Measurements from ENCODE around the gene SSH2. TPM values are rescaled to one million over a fixed set of nuclear protein-coding genes. Genes with fewer than 3 reads are reported as not detected.

The SSH2 gene
- total RNA-seq, 2 donors from 2014 or later = 43.6 to 62.2 TPM

GRCh38 chr17:29581583-29582253 lies 348.3 kb downstream of the SSH2 start:
- DNase-seq (ENCODE audit: low spot score in 2 of 2) (no peak), ATAC-seq (no peak)
- Mint-ChIP-seq H3K36me3 (peaks cover 15 to 28% of the 10 kb centered on the region in 2 donors), H3K9me3 (no peaks in the 10 kb centered on the region), H3K27ac (peak overlapping the region in 1 of 2 donors; percentile 90)

- peak overlapping the region; percentile 16 to 92 for H3K27ac Mint-ChIP-seq
- DNase-seq (ENCODE audit: low spot score in 2 of 2) (peak; percentile 88 to 90), ATAC-seq (peak; percentile 97 to 98)
- peaks cover 15 to 28% of the 10 kb centered on the region in 2 donors for H3K36me3 Mint-ChIP-seq
- no peaks in the 10 kb centered on the region for H3K9me3 Mint-ChIP-seq
Measured at GRCh38 chr17:29579866-29580771, 349.9 kb downstream of the SSH2 start.

- Mint-ChIP-seq H3K36me3 (peaks cover 15 to 28% of the 10 kb centered on the region in 2 donors), H3K9me3 (no peaks in the 10 kb centered on the region), H3K27ac (peak overlapping the region in 1 of 2 donors; percentile 90)
- DNase-seq (ENCODE audit: low spot score in 2 of 2) (peak in 1 of 2 donors; percentile 50), ATAC-seq (no peak)
Measured at GRCh38 chr17:29578626-29579485, 351.2 kb downstream of the SSH2 start.

- Mint-ChIP-seq H3K27ac (peak overlapping the region in 1 of 2 donors; percentile 55), H3K9me3 (no peaks in the 10 kb centered on the region), H3K36me3 (peaks cover 15 to 26% of the 10 kb centered on the region in 2 donors)
- no peak for ATAC-seq
- peak in 1 of 2 donors; percentile 45 for DNase-seq (ENCODE audit: low spot score in 2 of 2)
Measured at GRCh38 chr17:29577385-29578211, 352.4 kb downstream of the SSH2 start.

GRCh38 chr17:29577001-29577370 lies 353.0 kb downstream of the SSH2 start:
- DNase-seq (ENCODE audit: low spot score in 2 of 2) (peak in 1 of 2 donors; percentile 52), ATAC-seq (no peak)
- Mint-ChIP-seq H3K9me3 (no peaks in the 10 kb centered on the region), H3K27ac (no peak overlapping the region), H3K36me3 (peaks cover 15 to 21% of the 10 kb centered on the region in 2 donors)

GRCh38 chr17:29576214-29577000 lies 353.6 kb downstream of the SSH2 start:
- no peaks in the 10 kb centered on the region for H3K9me3 Mint-ChIP-seq
- peak in 1 of 2 donors; percentile 52 for DNase-seq (ENCODE audit: low spot score in 2 of 2)
- peaks cover 15 to 21% of the 10 kb centered on the region in 2 donors for H3K36me3 Mint-ChIP-seq
- H3K27ac Mint-ChIP-seq = no peak overlapping the region
- no peak for ATAC-seq

Other genes with a start within 250 kb of the SSH2 start
- gene EFCAB5, start 11.4 kb upstream of the SSH2 start, total RNA-seq = under 1 TPM; 0.18 to 0.84 TPM
- 10 to 100 TPM; 22.0 to 33.6 TPM for gene NSRP1, start 186.6 kb upstream of the SSH2 start, total RNA-seq